ENCODE results near the gene ZNF837.

DNA sequence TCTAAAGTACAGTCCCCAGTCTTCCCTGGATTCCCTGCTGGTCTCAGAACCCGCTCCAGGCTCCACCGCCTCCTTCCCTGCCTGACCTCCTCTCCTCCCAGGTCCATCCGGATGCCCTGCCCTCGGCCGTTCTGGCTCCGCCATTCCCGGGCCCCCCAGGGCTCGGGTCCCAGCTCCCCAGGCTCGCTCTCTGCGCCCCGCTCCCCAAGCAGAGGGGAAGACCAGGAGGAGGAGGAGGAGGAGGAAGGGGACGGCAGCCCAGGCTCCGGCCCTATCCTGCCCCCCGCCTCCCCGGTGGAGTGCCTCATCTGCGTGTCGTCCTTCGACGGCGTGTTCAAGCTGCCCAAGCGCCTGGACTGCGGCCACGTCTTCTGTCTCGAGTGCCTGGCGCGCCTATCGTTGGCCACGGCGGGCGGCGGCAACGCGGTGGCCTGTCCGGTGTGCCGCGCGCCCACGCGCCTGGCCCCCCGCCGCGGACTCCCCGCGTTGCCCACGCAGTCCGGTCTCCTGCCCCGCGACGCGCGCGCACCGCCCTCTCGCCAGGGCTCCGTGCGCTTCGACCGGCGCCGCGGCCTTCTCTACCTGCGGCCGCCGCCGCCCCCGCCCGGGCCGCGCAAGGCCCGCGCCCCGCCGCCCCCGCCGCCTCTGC lies 15.3 kb upstream of the ZNF837 start:
- TF ChIP-seq, protein P1, sequence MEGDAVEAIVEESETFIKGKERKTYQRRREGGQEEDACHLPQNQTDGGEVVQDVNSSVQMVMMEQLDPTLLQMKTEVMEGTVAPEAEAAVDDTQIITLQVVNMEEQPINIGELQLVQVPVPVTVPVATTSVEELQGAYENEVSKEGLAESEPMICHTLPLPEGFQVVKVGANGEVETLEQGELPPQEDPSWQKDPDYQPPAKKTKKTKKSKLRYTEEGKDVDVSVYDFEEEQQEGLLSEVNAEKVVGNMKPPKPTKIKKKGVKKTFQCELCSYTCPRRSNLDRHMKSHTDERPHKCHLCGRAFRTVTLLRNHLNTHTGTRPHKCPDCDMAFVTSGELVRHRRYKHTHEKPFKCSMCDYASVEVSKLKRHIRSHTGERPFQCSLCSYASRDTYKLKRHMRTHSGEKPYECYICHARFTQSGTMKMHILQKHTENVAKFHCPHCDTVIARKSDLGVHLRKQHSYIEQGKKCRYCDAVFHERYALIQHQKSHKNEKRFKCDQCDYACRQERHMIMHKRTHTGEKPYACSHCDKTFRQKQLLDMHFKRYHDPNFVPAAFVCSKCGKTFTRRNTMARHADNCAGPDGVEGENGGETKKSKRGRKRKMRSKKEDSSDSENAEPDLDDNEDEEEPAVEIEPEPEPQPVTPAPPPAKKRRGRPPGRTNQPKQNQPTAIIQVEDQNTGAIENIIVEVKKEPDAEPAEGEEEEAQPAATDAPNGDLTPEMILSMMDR (IDR thresholded peaks at IDR 0.05), result no peak
- TF ChIP-seq EP300 (IDR thresholded peaks at IDR 0.05), result no peak

All from esophagus muscularis mucosa (tissue), 3 donors.